Thyroid gland (tissue), 4 donors: ENCODE measurements around the gene APBA1.

Experiments used
- POLR2A ChIP-seq, 2 donors: fragments of 450-650 bp; IDR thresholded peaks; one replicate each; pipeline ENCODE4 v1.6.1; 2017; ENCODE audit warnings: antibody characterized with exemption in 2 of 2, mild to moderate bottlenecking in 2 of 2, moderate library complexity in 1 of 2
- TF ChIP-seq, protein P1 (sequence below), 6 experiments: fragments of 200-600 bp in 3 of 6; fragments of 450-650 bp in 3 of 6; sonication (generic) in 3 of 6; IDR thresholded peaks; one replicate each; pipeline ENCODE4 v1.5.1; 2016 to 2019; ENCODE audit warnings: antibody characterized with exemption in 6 of 6, mild to moderate bottlenecking in 2 of 6, inconsistent platforms in 1 of 6, moderate library complexity in 1 of 6

DNA sequence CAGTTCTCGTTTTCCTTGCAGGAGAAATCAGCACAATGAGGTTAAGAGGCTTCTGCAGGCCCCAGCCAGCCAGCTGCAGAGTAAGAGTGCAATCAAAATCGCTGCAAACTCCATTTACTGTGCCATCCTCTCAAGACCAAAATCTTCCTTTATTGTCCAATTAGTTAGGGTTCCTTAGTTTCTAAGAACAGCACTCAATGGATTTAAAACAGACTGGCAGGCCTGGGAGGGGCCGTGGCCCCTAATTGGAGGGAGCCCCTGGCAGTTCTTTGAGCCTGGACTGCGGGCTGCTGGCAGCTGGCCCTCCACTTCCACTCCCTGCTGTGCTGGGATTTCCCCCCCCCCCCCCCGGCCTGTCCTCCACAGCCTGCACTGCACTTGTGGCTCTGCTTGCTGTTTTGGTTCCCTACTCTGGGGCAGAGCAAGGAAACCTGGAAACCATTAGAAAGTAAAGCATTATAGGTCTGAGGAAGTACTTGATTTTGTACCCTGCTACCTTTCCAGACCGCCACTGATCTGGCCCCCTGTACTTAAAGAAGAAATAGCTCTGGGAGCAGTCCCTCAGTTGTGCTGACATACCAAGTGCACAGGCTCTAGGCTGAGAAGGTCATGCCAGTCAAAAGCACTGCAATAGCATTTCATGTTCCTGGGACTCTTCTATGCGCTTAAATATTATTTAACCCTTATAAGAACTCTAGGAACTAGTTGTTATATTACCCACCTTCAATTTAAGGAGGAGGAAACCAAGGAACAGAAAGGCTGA, 129.0 kb downstream of the APBA1 start:
- TF ChIP-seq, protein P1, sequence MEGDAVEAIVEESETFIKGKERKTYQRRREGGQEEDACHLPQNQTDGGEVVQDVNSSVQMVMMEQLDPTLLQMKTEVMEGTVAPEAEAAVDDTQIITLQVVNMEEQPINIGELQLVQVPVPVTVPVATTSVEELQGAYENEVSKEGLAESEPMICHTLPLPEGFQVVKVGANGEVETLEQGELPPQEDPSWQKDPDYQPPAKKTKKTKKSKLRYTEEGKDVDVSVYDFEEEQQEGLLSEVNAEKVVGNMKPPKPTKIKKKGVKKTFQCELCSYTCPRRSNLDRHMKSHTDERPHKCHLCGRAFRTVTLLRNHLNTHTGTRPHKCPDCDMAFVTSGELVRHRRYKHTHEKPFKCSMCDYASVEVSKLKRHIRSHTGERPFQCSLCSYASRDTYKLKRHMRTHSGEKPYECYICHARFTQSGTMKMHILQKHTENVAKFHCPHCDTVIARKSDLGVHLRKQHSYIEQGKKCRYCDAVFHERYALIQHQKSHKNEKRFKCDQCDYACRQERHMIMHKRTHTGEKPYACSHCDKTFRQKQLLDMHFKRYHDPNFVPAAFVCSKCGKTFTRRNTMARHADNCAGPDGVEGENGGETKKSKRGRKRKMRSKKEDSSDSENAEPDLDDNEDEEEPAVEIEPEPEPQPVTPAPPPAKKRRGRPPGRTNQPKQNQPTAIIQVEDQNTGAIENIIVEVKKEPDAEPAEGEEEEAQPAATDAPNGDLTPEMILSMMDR (IDR thresholded peaks at IDR 0.05) = no peak
- TF ChIP-seq POLR2A (IDR thresholded peaks at IDR 0.05) = no peak
